Loucy (cell line): ENCODE results near the gene CCDC102B.

ENCODE experiments used
- CTCF ChIP-seq: fragments of 200-600 bp; sonication (generic); conservative IDR thresholded peaks from 2 replicates; pipeline ENCODE4 v1.5.1; 2014; ENCODE audit warnings: mild to moderate bottlenecking, antibody characterized with exemption, low read length
- EZH2phosphoT487 ChIP-seq: fragments of 200-600 bp; IDR thresholded peaks from 2 replicates; pipeline ENCODE4 v1.6.1; 2018; ENCODE audit warnings: antibody characterized with exemption, mild to moderate bottlenecking, moderate library complexity, borderline replicate concordance

GRCh38 chr18:68779169-68779568 is 18.7 kb upstream of the CCDC102B start:
- TF ChIP-seq CTCF (no peak), EZH2phosphoT487 (no peak)
